ENCODE results near the gene IFRD2. TPM values are rescaled to one million over a fixed set of nuclear protein-coding genes. Genes with fewer than 3 reads are reported as not detected.

The IFRD2 gene
- total RNA-seq, 1 experiment from 2014 or later: 89.5 TPM

DNA sequence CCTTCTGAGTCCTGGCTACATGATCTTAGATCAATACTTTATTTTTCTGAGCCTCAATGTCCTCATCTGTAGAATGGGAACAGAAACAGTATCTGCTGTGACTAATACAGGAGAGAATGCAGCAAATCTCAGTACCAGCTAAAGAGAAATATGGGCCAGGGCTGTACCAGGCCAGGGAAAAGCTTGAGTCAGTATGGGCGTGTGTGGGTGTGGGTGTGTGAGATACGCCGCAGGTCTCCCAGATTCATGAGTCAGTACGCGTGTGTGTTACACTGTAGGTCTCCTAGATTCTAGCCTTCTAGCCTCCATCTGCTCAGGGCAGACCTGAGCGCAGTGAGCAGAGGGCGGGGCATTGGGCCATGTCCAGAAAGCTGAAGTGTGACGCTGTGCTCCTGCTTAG is 41.0 kb downstream of the IFRD2 start:
- H3K27me3 Mint-ChIP-seq (ENCODE audit: insufficient read depth, unreplicated experiment): no peaks in the 10 kb centered on the region
- CTCF ChIA-PET: no interaction called here
- no peak for TF ChIP-seq CTCF (IDR thresholded peaks at IDR 0.05; ENCODE audit: insufficient read depth in 1 of 2, low read depth in 1 of 2, low read length in 1 of 2, severe bottlenecking in 1 of 2, unreplicated experiment in 1 of 2)
- H3K27me3 ChIP-seq (replicated peaks; ENCODE audit: control insufficient read depth, insufficient read depth, low read length): no peaks in the 10 kb centered on the region
- intact Hi-C loops (cut with micrococcal nuclease; ENCODE audit: unreplicated experiment): no loop called here
- no peak overlapping the region for H3K4me3 Mint-ChIP-seq (ENCODE audit: unreplicated experiment)
- no peaks in the 10 kb centered on the region for H3K9me3 Mint-ChIP-seq (ENCODE audit: unreplicated experiment)
- POLR2A ChIA-PET: no interaction called here
- peaks cover under 1% of the 10 kb centered on the region for H3K36me3 ChIP-seq (ENCODE audit: control insufficient read depth, insufficient read depth, low read length)
- H3K9me3 ChIP-seq: no peaks in the 10 kb centered on the region
- no peak overlapping the region for H3K27ac Mint-ChIP-seq (ENCODE audit: unreplicated experiment)
- H3K4me3 ChIP-seq (ENCODE audit: low read depth, low read length): no peak overlapping the region
- no TSS peak for BruUV-seq (replicated peaks)
- no peaks in the 10 kb centered on the region for H3K4me1 Mint-ChIP-seq (ENCODE audit: low read depth, unreplicated experiment)
- H3K36me3 Mint-ChIP-seq (ENCODE audit: insufficient read depth, unreplicated experiment): peaks cover 12% of the 10 kb centered on the region
- DNase-seq: no peak
- H3K4me1 ChIP-seq: peaks cover 2% of the 10 kb centered on the region; the same call in 1 of the 2 replicates

DNA sequence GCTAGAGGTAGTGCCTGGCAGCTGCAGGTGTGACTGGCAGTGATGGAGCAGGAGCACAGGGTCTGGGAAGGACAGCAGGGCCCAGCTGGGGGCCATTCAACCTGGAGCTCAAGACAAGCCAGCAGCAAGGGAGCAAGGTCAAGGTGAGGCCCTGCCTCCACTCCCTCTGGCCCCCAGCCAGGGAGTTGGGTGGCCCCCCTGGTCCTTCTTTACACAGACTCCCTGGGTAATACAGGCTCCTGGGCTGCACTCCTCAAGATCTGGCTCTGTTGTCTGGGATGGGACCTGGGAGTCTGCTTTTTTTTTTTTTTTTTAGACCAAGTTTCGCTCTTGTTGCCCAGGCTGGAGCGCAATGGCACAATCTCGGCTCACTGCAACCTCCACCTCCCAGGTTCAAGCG is 41.7 kb downstream of the IFRD2 start:
- no peaks in the 10 kb centered on the region for H3K4me1 Mint-ChIP-seq (ENCODE audit: low read depth, unreplicated experiment)
- intact Hi-C loops (cut with micrococcal nuclease; ENCODE audit: unreplicated experiment): no loop called here

DNA sequence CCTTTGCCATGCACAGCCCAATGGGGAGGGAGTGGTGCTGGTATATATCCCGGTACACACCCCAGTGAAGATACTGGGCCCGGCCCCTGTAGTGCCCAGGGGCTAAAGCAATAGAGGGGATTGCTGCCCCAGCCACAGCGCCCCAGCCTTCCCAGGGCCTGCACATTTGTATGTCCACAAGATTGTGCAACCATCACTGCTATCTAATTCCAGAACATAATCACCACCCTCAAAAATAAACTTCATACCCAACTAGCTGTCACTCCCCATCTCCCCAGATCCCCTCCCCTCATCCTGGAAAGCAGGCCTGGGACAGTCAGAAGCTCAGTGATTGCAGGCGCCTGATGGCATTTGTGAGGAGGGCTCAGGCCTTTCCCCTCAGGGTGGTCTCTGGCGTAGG is 42.8 kb downstream of the IFRD2 start:
- ChIA-PET POLR2A (no interaction called here), CTCF (interaction anchor here (1.1 to 1.2 kb wide), 2 partner anchors 11 to 30 kb away, joined by 4 read pairs; partner anchors contain the start of gene LSMEM2)
- DNase-seq: no peak
- intact Hi-C loops (cut with micrococcal nuclease; ENCODE audit: unreplicated experiment): no loop called here
- Histone ChIP-seq H3K4me3 (ENCODE audit: low read depth, low read length) (no peak overlapping the region), H3K36me3 (ENCODE audit: control insufficient read depth, insufficient read depth, low read length) (no peaks in the 10 kb centered on the region; the same call in 1 of the 2 replicates), H3K27me3 (replicated peaks; ENCODE audit: control insufficient read depth, insufficient read depth, low read length) (no peaks in the 10 kb centered on the region), H3K9me3 (no peaks in the 10 kb centered on the region), H3K4me1 (peaks cover 8% of the 10 kb centered on the region)
- H3K4me1 Mint-ChIP-seq (ENCODE audit: low read depth, unreplicated experiment): no peaks in the 10 kb centered on the region
- no peak for TF ChIP-seq CTCF (IDR thresholded peaks at IDR 0.05; ENCODE audit: insufficient read depth in 1 of 2, low read depth in 1 of 2, low read length in 1 of 2, severe bottlenecking in 1 of 2, unreplicated experiment in 1 of 2)
- peaks cover 20% of the 10 kb centered on the region for H3K36me3 Mint-ChIP-seq (ENCODE audit: insufficient read depth, unreplicated experiment)
- no peaks in the 10 kb centered on the region for H3K27me3 Mint-ChIP-seq (ENCODE audit: insufficient read depth, unreplicated experiment)
- no TSS peak for BruUV-seq (replicated peaks)
- no peaks in the 10 kb centered on the region for H3K9me3 Mint-ChIP-seq (ENCODE audit: unreplicated experiment)
- H3K4me3 Mint-ChIP-seq (ENCODE audit: unreplicated experiment): no peak overlapping the region
- no peak overlapping the region for H3K27ac Mint-ChIP-seq (ENCODE audit: unreplicated experiment)

More for the DNA sequence above, 41.7 kb downstream of the IFRD2 start:
- H3K36me3 ChIP-seq (ENCODE audit: control insufficient read depth, insufficient read depth, low read length): no peaks in the 10 kb centered on the region; the same call in 1 of the 2 replicates
- no peaks in the 10 kb centered on the region for H3K9me3 ChIP-seq
- Mint-ChIP-seq H3K27ac (ENCODE audit: unreplicated experiment) (no peak overlapping the region), H3K36me3 (ENCODE audit: insufficient read depth, unreplicated experiment) (peaks cover 15% of the 10 kb centered on the region), H3K27me3 (ENCODE audit: insufficient read depth, unreplicated experiment) (no peaks in the 10 kb centered on the region), H3K4me3 (ENCODE audit: unreplicated experiment) (no peak overlapping the region), H3K9me3 (ENCODE audit: unreplicated experiment) (no peaks in the 10 kb centered on the region)
- TF ChIP-seq CTCF (IDR thresholded peaks at IDR 0.05; ENCODE audit: insufficient read depth in 1 of 2, low read depth in 1 of 2, low read length in 1 of 2, severe bottlenecking in 1 of 2, unreplicated experiment in 1 of 2): no peak
- no TSS peak for BruUV-seq (replicated peaks)
- CTCF ChIA-PET: no interaction called here
- H3K4me1 ChIP-seq: peaks cover 8% of the 10 kb centered on the region
- no peak overlapping the region for H3K4me3 ChIP-seq (ENCODE audit: low read depth, low read length)
- H3K27me3 ChIP-seq (replicated peaks; ENCODE audit: control insufficient read depth, insufficient read depth, low read length): no peaks in the 10 kb centered on the region
- no peak for DNase-seq
- POLR2A ChIA-PET: no interaction called here

Measured in Caco-2 (cell line).